GM12878 (cell line): ENCODE results near the gene GNB3. TPM values are rescaled to one million over a fixed set of nuclear protein-coding genes. Genes with fewer than 3 reads are reported as not detected.

ENCODE experiments used
- ETV6 ChIP-seq, 2 experiments: fragments of 450-650 bp in 1 of 2; IDR thresholded peaks in 1 of 2; conservative IDR thresholded peaks in 1 of 2; 2 replicates each; pipeline ENCODE4 v1.6.1; 2014; ENCODE audit warnings: antibody characterized with exemption in 1 of 2, borderline replicate concordance in 1 of 2, low read depth in 1 of 2, mild to moderate bottlenecking in 1 of 2, moderate library complexity in 1 of 2
- IRF3 ChIP-seq: fragments of 450-650 bp; IDR thresholded peaks from 2 replicates; pipeline ENCODE4 v1.6.1; 2014; ENCODE audit warnings: mild to moderate bottlenecking
- NR2C1 ChIP-seq: fragments of 450-650 bp; IDR thresholded peaks from 2 replicates; pipeline ENCODE4 v1.6.1; 2017; ENCODE audit warnings: antibody characterized with exemption, mild to moderate bottlenecking, moderate library complexity
- PRDM15 ChIP-seq: fragments of 450-650 bp; formaldehyde crosslinking; IDR thresholded peaks from 2 replicates; pipeline ENCODE4 v1.4.0; 2020; ENCODE audit warnings: mild to moderate bottlenecking, moderate library complexity
- RB1 ChIP-seq: fragments of 450-650 bp; formaldehyde crosslinking; IDR thresholded peaks from 2 replicates; pipeline ENCODE4 v1.6.1; 2017; ENCODE audit warnings: mild to moderate bottlenecking, borderline replicate concordance
- SMARCA5 ChIP-seq: fragments of 450-650 bp; IDR thresholded peaks from 2 replicates; pipeline ENCODE4 v1.6.1; 2017; ENCODE audit warnings: mild to moderate bottlenecking
- SREBF2 ChIP-seq: IDR thresholded peaks from 2 replicates; pipeline ENCODE4 v1.6.1; 2012; ENCODE audit warnings: mild to moderate bottlenecking, low read length
- SRF ChIP-seq, 2 experiments: IDR thresholded peaks; 2 replicates each; pipeline ENCODE4 v1.6.1; 2011; ENCODE audit warnings: low read depth in 2 of 2, low read length in 2 of 2, mild to moderate bottlenecking in 1 of 2, moderate library complexity in 1 of 2
- SUPT20H ChIP-seq: IDR thresholded peaks from 2 replicates; pipeline ENCODE4 v1.6.1; 2011; ENCODE audit warnings: low read depth, mild to moderate bottlenecking, low read length, moderate library complexity, borderline replicate concordance; ENCODE audit not compliant: control insufficient read depth
- SUZ12 ChIP-seq: fragments of 200-600 bp; sonication (generic); IDR thresholded peaks from one replicate; pipeline ENCODE4 v1.6.1; 2018; ENCODE audit warnings: antibody characterized with exemption, mild to moderate bottlenecking; ENCODE audit not compliant: unreplicated experiment
- TAF1 ChIP-seq: IDR thresholded peaks from 2 replicates; pipeline ENCODE4 v1.6.1; 2011; ENCODE audit warnings: mild to moderate bottlenecking, low read depth, low read length, borderline replicate concordance
- ZBTB40 ChIP-seq: fragments of 450-650 bp; IDR thresholded peaks from 2 replicates; pipeline ENCODE4 v1.6.1; 2016; ENCODE audit warnings: mild to moderate bottlenecking, moderate library complexity, borderline replicate concordance
- ZNF207 ChIP-seq: fragments of 450-650 bp; IDR thresholded peaks from 2 replicates; pipeline ENCODE4 v1.6.1; 2014; ENCODE audit warnings: antibody characterized with exemption, mild to moderate bottlenecking, borderline replicate concordance
- ZNF217 ChIP-seq: fragments of 450-650 bp; IDR thresholded peaks from 2 replicates; pipeline ENCODE4 v1.6.1; 2017; ENCODE audit warnings: antibody characterized with exemption, mild to moderate bottlenecking
- ZNF274 ChIP-seq: IDR thresholded peaks from one replicate; pipeline ENCODE4 v1.8.0; 2011; ENCODE audit not compliant: insufficient read length, insufficient read depth
- ZNF384 ChIP-seq: IDR thresholded peaks from 2 replicates; pipeline ENCODE4 v1.6.1; 2012; ENCODE audit warnings: low read depth, mild to moderate bottlenecking, low read length, improper control_type of control experiment, borderline replicate concordance
- polyA plus RNA-seq, 11 experiments: library from polyadenylated mRNA; depleted of rRNA in 4 of 11; unstranded in 6 of 11; stranded (reverse) in 5 of 11; fragments of >200 nt; fragmentation: Nextera tagmentation in 4 of 11; fragmentation: Illumina TruSeq in 1 of 11; extraction: Ambion mirVana in 4 of 11; extraction: Trizol in 1 of 11; gene quantifications; 1 replicate in 1 of 11; 2 replicates in 10 of 11; pipeline versions ENCODE4 v1.2.1 to v1.2.3, GENCODE V29; 2011 to 2016; ENCODE audit warnings: inconsistent platforms in 2 of 11, missing spikeins in 2 of 11, low read depth in 1 of 11
- total RNA-seq, 4 experiments: library from RNA; depleted of rRNA in 3 of 4; stranded (reverse); fragments of >200 nt in 3 of 4; fragmentation: Illumina TruSeq in 1 of 4; extraction: Trizol in 1 of 4; gene quantifications; 2 replicates each; pipeline versions ENCODE4 v1.2.1 to v1.2.3, GENCODE V29; 2013 to 2021

GNB3 gene
- total and polyA plus RNA-seq, 10 of the 15 experiments (the other 5 are each of a cell fraction or from before 2014, with no cell fraction given) = 0.05 to 1.1 (median 0.36) TPM

GRCh38 chr12:6792522-6793201 is 48.1 kb upstream of the GNB3 start (continued):
- TF ChIP-seq ZBTB40 = no peak
- no peak for TF ChIP-seq SUZ12
- no peak for TF ChIP-seq SRF (IDR thresholded peaks at IDR 0.05; ENCODE audit: low read depth in 2 of 2, low read length in 2 of 2)
- no peak for TF ChIP-seq ZNF274
- TF ChIP-seq ETV6 (conservative IDR thresholded peaks at IDR 0.05 in 1 of 2, IDR thresholded peaks at IDR 0.05 in 1 of 2; ENCODE audit: borderline replicate concordance in 1 of 2, low read depth in 1 of 2) = no peak
- TF ChIP-seq ZNF207 = no peak
- no peak for TF ChIP-seq ZNF217
- no peak for TF ChIP-seq NR2C1
- TF ChIP-seq SMARCA5 = no peak
- TF ChIP-seq SREBF2 = no peak
- no peak for TF ChIP-seq IRF3
- no peak for TF ChIP-seq ZNF384
- no peak for TF ChIP-seq TAF1
- TF ChIP-seq SUPT20H = no peak
- TF ChIP-seq RB1 = no peak
- TF ChIP-seq PRDM15 (CRISPR knock-in tag) = no peak
